ENCODE data around the gene PHETA1.

DNA sequence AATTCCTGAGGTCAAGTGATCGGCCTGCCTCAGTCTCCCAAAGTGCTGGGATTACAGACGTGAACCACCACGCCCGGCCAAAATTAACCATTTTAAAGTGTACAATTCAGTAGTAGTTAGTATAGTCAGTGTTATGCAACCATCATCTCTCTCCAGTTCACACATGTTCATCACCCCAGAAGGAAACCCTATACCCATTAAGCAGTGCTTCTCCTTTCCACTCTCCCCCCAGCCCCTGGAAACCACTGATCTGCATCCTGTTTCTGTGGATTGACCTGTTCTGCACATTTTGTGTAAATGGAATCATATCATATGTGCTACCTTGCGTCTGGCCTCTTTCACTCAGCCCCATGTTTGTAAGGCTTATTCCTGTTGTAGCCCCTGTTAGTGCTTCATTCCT, 52.2 kb downstream of the PHETA1 start:
- TF ChIP-seq, protein P1, sequence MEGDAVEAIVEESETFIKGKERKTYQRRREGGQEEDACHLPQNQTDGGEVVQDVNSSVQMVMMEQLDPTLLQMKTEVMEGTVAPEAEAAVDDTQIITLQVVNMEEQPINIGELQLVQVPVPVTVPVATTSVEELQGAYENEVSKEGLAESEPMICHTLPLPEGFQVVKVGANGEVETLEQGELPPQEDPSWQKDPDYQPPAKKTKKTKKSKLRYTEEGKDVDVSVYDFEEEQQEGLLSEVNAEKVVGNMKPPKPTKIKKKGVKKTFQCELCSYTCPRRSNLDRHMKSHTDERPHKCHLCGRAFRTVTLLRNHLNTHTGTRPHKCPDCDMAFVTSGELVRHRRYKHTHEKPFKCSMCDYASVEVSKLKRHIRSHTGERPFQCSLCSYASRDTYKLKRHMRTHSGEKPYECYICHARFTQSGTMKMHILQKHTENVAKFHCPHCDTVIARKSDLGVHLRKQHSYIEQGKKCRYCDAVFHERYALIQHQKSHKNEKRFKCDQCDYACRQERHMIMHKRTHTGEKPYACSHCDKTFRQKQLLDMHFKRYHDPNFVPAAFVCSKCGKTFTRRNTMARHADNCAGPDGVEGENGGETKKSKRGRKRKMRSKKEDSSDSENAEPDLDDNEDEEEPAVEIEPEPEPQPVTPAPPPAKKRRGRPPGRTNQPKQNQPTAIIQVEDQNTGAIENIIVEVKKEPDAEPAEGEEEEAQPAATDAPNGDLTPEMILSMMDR (IDR thresholded peaks at IDR 0.05), result no peak
- TF ChIP-seq POLR2AphosphoS5 (IDR thresholded peaks at IDR 0.05; ENCODE audit: low read depth, low read length) (no peak), TCF7L2 (IDR thresholded peaks at IDR 0.05; ENCODE audit: low read depth, low read length) (no peak), REST (IDR thresholded peaks at IDR 0.05; ENCODE audit: insufficient read depth in 1 of 2, low read depth in 2 of 2, low read length in 1 of 2) (no peak), SIN3A (IDR thresholded peaks at IDR 0.05; ENCODE audit: borderline replicate concordance, insufficient read depth, low read depth, low read length) (no peak)

Data from Panc1 (cell line).